Stomach smooth muscle (tissue), 2 donors: ENCODE results near the gene RNF43.

Source experiments
- H3K27ac ChIP-seq: one replicate; pipeline ENCODE4 v1.7.0; 2013; ENCODE audit warnings: mild to moderate bottlenecking, low read length, inconsistent platforms
- H3K27me3 ChIP-seq, 2 donors: one replicate each; pipeline ENCODE4 v1.7.0; 2013; ENCODE audit warnings: low read length in 2 of 2; ENCODE audit not compliant: insufficient read depth in 2 of 2, control insufficient read depth in 1 of 2
- H3K36me3 ChIP-seq, 2 donors: one replicate each; pipeline ENCODE4 v1.7.0; 2013; ENCODE audit warnings: low read length in 2 of 2; ENCODE audit not compliant: control insufficient read depth in 2 of 2, insufficient read depth in 2 of 2
- H3K4me1 ChIP-seq: one replicate; pipeline ENCODE4 v1.7.0; 2013; ENCODE audit warnings: low read length; ENCODE audit not compliant: control insufficient read depth, insufficient read depth
- H3K4me3 ChIP-seq, 2 donors: one replicate each; pipeline ENCODE4 v1.7.0; 2013; ENCODE audit warnings: low read length in 2 of 2
- H3K9ac ChIP-seq, 2 donors: one replicate each; pipeline ENCODE4 v1.7.0; 2013; ENCODE audit warnings: low read length in 2 of 2, mild to moderate bottlenecking in 1 of 2
- H3K9me3 ChIP-seq, 2 donors: one replicate each; pipeline ENCODE4 v1.7.0; 2013; ENCODE audit warnings: low read length in 2 of 2; ENCODE audit not compliant: control insufficient read depth in 2 of 2
- donor health status: healthy.
- donor health status: Pancreatic carcinoma.

The RNF43 gene

DNA sequence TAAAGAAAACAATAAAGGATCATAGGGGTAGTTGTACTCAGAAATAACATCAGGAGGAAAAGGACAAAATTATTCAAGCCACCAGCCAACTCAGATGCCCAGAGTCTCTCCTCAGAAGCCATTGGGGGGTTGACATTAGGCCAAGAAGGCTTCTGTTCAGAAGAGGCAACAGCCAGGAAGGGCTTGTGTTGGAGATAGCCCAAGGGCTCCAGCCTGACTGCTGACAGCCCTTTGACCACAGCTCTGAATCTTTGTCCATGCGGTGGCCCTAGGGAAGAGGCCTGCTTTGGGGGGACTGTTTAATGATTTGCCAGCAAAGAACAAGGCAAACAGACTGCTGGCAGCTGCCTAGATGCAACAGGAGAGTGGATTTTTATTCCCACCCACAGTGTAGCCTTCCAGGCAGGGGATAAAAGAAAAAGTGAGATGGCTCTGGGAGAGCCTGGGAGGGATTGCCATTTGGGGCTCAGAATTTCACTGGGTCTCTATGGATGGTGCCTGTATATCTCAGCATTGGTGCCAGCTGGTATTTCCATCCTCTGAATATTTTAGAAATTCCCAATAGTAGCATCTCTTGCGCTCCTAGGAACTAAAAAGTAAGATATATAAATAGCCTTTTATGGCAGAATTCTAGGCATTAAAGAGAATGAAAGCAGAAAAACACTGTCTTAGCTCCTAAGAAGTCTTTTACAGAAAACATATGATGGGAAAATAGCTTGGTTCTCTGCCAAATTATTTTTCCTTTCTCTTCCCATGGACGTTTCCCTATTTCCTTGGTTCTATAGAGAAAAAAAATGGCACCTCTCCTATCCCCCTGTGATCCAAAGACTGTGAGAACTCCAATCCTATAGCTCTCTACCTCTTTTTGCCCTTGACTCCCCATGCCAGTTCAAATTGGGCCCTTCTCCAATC is 36.0 kb downstream of the RNF43 start:
- H3K27ac ChIP-seq, result no peak overlapping the region
- H3K9ac ChIP-seq, result no peak overlapping the region
- no peaks in the 10 kb centered on the region for H3K36me3 ChIP-seq
- no peak overlapping the region for H3K4me3 ChIP-seq
- no peaks in the 10 kb centered on the region for H3K4me1 ChIP-seq
- H3K27me3 ChIP-seq, result no peaks in the 10 kb centered on the region
- H3K9me3 ChIP-seq, result no peaks in the 10 kb centered on the region

DNA sequence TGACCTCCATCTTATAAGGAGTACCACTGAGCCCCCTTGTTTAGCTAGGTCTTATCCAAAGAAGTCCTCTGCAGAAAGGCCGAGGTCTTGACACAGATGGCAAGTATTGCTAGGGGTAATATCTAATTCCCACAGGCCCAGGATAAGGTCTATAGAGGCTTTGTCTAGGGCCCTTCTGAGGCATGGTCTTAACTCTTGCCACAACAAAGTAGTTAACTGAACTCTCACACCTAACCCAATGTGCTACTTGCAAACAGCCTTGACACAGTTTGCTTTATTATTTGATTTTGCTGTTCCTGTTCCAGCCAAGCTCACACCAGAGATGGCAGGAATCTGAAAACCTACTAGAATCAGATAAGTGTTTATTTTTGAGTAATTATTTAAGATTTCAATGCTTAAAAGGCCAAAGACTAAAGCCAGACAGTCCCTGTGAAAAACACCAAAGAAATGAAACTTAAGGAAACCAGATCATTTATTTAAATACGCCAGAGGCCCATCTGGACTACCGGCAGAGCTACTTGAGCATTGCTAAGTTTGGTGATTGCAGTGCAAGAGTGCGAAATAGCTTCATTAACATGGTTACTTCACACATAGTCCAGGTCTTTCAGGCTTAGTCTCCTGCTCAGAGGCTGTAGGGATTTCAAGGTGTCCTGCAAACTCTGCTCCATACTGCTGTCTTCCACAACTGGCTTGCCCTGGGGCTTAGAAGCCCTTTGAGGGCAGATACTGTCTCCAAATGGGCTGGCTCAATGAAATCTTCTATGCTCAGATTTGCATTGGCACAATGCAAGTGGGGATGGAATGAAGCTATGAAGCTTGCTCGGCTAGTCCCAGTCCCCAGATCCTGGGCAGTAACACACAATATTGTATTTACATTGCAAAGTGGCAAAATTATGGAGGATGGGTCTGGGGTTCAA is 36.9 kb downstream of the RNF43 start:
- Histone ChIP-seq H3K4me3 (no peak overlapping the region), H3K4me1 (no peaks in the 10 kb centered on the region), H3K27me3 (no peaks in the 10 kb centered on the region), H3K9ac (no peak overlapping the region), H3K36me3 (no peaks in the 10 kb centered on the region), H3K9me3 (no peaks in the 10 kb centered on the region), H3K27ac (no peak overlapping the region)

DNA sequence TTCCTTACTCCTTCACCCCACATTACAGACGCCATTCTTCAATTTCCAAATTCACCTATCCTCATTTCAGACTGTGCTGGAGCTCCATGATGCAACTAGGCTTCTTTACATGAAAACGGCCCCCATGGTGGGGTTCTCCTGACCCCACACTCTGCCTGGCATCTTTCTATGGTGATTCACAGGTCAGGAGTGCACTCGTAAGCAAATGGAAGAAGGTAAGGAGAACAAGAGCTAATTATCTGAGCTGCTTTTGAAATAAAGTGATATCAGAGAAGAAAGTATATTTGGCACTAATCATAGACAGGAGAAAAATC is 37.9 kb downstream of the RNF43 start:
- H3K4me1 ChIP-seq, result no peaks in the 10 kb centered on the region
- no peak overlapping the region for H3K9ac ChIP-seq
- H3K27me3 ChIP-seq, result no peaks in the 10 kb centered on the region
- no peak overlapping the region for H3K4me3 ChIP-seq
- no peak overlapping the region for H3K27ac ChIP-seq
- H3K9me3 ChIP-seq, result no peaks in the 10 kb centered on the region
- no peaks in the 10 kb centered on the region for H3K36me3 ChIP-seq

GRCh38 chr17:58378733-58379510 is 38.4 kb downstream of the RNF43 start:
- Histone ChIP-seq H3K27ac (no peak overlapping the region), H3K36me3 (no peaks in the 10 kb centered on the region), H3K27me3 (no peaks in the 10 kb centered on the region), H3K9ac (no peak overlapping the region), H3K9me3 (no peaks in the 10 kb centered on the region), H3K4me3 (no peak overlapping the region), H3K4me1 (no peaks in the 10 kb centered on the region)

DNA sequence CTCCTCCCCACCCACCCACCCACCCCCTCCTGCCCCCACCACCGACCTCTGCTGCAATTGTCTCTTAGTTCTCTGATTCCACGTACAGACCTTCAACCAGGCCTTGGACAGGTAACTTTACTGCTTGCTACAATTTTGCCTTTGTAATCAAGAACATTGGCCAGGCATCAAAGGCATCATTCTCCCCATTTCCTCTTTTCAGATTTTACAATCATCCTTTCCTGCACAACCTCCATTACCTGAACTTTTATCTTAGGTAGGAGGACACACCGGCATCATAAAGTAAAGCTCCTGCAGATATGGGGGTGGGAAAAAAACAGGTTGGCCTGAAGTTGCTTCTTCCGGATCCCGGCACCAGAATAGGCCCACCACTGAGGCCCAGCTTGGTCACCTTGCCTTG is 39.7 kb downstream of the RNF43 start:
- no peaks in the 10 kb centered on the region for H3K4me1 ChIP-seq
- no peaks in the 10 kb centered on the region for H3K27me3 ChIP-seq
- no peak overlapping the region for H3K4me3 ChIP-seq
- H3K27ac ChIP-seq, result no peak overlapping the region
- H3K36me3 ChIP-seq, result no peaks in the 10 kb centered on the region
- no peak overlapping the region for H3K9ac ChIP-seq
- H3K9me3 ChIP-seq, result no peaks in the 10 kb centered on the region

DNA sequence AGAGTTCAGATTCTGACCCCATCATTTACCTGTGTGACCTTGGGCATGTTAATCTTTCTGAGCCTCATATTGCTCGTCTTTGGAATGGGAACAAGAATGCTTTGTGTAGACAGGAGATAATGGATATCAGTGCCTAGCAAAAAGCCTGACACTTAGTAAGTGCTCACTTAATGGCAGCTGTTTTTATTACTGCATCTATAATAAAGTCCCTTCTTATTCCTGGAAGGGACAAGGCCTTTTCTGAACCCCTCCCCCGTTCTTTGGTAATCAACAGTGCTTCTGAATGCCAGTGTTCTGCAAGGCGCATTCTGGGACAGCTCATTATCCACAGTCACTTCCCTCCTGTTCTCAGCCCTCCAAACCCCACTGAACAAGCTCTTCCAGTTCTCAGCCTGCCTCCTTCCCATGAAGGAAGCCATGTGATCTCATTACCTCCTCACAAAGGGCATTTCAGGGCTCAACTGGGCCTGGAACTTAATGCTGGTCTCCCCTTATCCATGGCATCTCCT is 40.2 kb downstream of the RNF43 start:
- no peak overlapping the region for H3K27ac ChIP-seq
- no peaks in the 10 kb centered on the region for H3K27me3 ChIP-seq
- no peaks in the 10 kb centered on the region for H3K9me3 ChIP-seq
- H3K9ac ChIP-seq, result no peak overlapping the region
- H3K4me1 ChIP-seq, result no peaks in the 10 kb centered on the region
- no peak overlapping the region for H3K4me3 ChIP-seq
- no peaks in the 10 kb centered on the region for H3K36me3 ChIP-seq

DNA sequence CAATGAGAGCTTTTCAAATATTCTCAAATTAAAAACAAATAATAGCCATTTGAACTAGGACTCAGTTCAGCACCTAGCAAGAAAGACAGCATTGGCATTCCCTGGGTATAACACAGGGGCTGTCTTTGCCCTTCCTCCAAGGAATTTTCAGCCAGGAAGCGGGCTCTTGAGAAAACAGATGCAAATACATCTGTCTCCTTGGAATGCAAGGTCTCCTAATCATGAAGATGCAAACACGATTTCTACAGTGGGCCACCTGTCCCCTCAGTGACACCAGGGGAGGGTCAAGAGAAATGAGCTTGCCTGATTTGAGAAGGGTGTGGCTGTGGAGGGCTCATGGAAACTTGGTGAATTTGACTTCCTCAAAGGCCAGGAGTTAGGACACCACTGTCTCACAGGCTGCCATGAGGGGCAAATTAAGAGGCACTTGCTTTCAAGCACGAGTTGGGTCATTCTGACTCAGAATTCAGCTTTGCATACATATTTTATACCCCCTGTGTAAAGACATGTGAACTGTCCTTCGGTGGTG is 40.8 kb downstream of the RNF43 start:
- H3K4me1 ChIP-seq, result no peaks in the 10 kb centered on the region
- no peaks in the 10 kb centered on the region for H3K27me3 ChIP-seq
- H3K4me3 ChIP-seq, result no peak overlapping the region
- no peak overlapping the region for H3K9ac ChIP-seq
- H3K9me3 ChIP-seq, result no peaks in the 10 kb centered on the region
- H3K36me3 ChIP-seq, result no peaks in the 10 kb centered on the region
- no peak overlapping the region for H3K27ac ChIP-seq

GRCh38 chr17:58375811-58376210 is 41.5 kb downstream of the RNF43 start:
- H3K27ac ChIP-seq, result no peak overlapping the region
- H3K27me3 ChIP-seq, result no peaks in the 10 kb centered on the region
- no peak overlapping the region for H3K4me3 ChIP-seq
- no peaks in the 10 kb centered on the region for H3K36me3 ChIP-seq
- H3K9ac ChIP-seq, result no peak overlapping the region
- H3K9me3 ChIP-seq, result no peaks in the 10 kb centered on the region
- H3K4me1 ChIP-seq, result no peaks in the 10 kb centered on the region

- no peaks in the 10 kb centered on the region for H3K36me3 ChIP-seq
- no peak overlapping the region for H3K9ac ChIP-seq
- H3K27me3 ChIP-seq, result no peaks in the 10 kb centered on the region
- H3K4me1 ChIP-seq, result no peaks in the 10 kb centered on the region
- H3K27ac ChIP-seq, result no peak overlapping the region
- no peaks in the 10 kb centered on the region for H3K9me3 ChIP-seq
- H3K4me3 ChIP-seq, result no peak overlapping the region
Observed at GRCh38 chr17:58375256-58375655, 42.1 kb downstream of the RNF43 start.

DNA sequence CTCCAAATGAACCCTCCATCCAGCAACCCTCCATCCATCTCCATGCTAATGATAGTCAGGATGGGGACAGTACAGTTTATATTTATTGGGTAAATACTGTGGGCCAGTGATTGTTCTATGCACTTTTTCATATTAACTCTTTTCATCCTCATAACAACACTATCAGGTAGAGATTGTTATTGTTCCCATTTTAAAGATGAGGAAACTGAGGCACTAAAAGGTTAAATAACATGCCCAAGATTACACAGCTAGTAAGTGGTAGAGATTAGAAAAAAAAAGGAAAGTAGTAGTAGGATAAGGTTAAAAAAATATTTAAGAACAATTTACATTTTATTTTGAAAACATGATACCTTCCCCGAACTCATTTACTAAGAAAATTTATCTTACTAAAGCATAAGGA is 43.4 kb downstream of the RNF43 start:
- Histone ChIP-seq H3K9ac (no peak overlapping the region), H3K4me1 (no peaks in the 10 kb centered on the region), H3K4me3 (no peak overlapping the region), H3K9me3 (no peaks in the 10 kb centered on the region), H3K36me3 (no peaks in the 10 kb centered on the region), H3K27ac (no peak overlapping the region), H3K27me3 (no peaks in the 10 kb centered on the region)
